HL-60 (cell line): Measurements from ENCODE around the gene CTNND2.

Experiments
- CTCF ChIP-seq: IDR thresholded peaks from one replicate; pipeline ENCODE4 v1.5.1; 2011; ENCODE audit warnings: low read length, control low read depth, inconsistent platforms; ENCODE audit not compliant: insufficient read depth
- GABPA ChIP-seq: IDR thresholded peaks from 2 replicates; pipeline ENCODE4 v1.6.1; 2012; ENCODE audit warnings: low read depth
- POLR2AphosphoS5 ChIP-seq: IDR thresholded peaks from 2 replicates; pipeline ENCODE4 v1.6.1; 2012; ENCODE audit warnings: low read depth
- REST ChIP-seq: IDR thresholded peaks from 2 replicates; pipeline ENCODE4 v1.6.1; 2012; ENCODE audit warnings: low read depth; ENCODE audit not compliant: insufficient replicate concordance

GRCh38 chr5:11758321-11758720 is 145.9 kb downstream of the CTNND2 start:
- TF ChIP-seq CTCF = no peak
- no peak for TF ChIP-seq REST
- no peak for TF ChIP-seq GABPA
- TF ChIP-seq POLR2AphosphoS5 = no peak
